ENCODE results near the gene BRD3OS. TPM values are rescaled to one million over a fixed set of nuclear protein-coding genes. Genes with fewer than 3 reads are reported as not detected.

Gene BRD3OS
- total RNA-seq, 1 experiment from 2014 or later, result 13.3 TPM

DNA sequence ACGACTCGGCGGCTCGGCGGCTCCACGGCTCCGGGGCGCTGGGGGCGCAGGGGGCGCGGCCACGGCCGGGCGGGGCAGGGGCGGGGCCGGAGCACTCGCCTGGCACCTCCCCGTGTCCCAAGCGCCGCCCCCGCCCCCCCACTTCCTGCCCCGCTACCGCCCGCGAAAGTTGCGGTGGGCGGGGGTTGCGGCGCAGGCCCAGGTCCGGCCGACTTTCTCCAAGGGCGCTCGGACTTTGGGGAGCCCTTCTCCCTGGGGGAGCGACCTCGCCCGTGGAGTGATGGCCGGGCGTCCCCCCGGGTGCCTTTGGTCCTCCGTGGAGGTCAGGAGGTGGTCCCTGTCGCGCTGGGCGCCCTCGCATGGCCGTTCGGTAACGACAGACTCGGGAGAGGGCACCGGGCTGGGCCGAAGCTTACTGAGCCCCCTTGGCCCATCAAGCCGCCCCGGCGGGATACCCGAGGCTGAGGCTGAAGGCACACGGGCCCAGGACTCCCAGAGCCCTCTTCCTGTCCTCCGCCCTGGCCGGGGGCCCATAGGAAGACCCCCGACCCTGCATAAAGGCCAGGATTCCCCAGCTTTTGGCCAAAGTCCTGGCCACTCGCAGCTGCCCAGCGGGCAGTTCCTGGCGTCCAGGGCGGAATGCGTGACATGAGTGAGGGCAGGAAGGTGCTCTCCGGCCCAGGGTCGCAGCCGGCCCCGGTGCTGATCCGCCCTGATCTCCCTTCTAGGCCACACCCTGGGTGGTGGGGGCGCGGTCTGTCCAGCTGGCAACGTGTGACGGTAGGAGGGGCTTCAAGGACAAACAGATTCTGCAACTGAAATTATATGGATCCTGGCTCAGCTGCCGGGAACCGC lies 32.3 kb upstream of the BRD3OS start:
- Mint-ChIP-seq H3K4me1 (ENCODE audit: insufficient read depth, unreplicated experiment) (no peaks in the 10 kb centered on the region), H3K36me3 (ENCODE audit: insufficient read depth, unreplicated experiment) (no peaks in the 10 kb centered on the region), H3K9me3 (ENCODE audit: unreplicated experiment) (no peaks in the 10 kb centered on the region), H3K27me3 (ENCODE audit: insufficient read depth, unreplicated experiment) (no peaks in the 10 kb centered on the region), H3K4me3 (ENCODE audit: unreplicated experiment) (peak overlapping the region; percentile 85), H3K27ac (ENCODE audit: low read depth, unreplicated experiment) (no peak overlapping the region)
- peak; percentile 28 for TF ChIP-seq CTCF (IDR thresholded peaks at IDR 0.05; ENCODE audit: unreplicated experiment)
- intact Hi-C loops (cut with micrococcal nuclease), result loop anchor here (1.0 kb wide), 2 partner anchors 49 to 119 kb away; no protein-coding TSS in a partner anchor
- ChIA-PET POLR2A (interaction anchor here (0.6 to 2.0 kb wide), 7 partner anchors 27 to 1157 kb away, joined by 3 to 16 read pairs (median 5); no protein-coding TSS in a partner anchor), CTCF (interaction anchor here (0.7 to 3.9 kb wide), 38 partner anchors 12 to 361 kb away, joined by 3 to 136 read pairs (median 4); no protein-coding TSS in a partner anchor)
- DNase-seq (ENCODE audit: unreplicated experiment), result peak; percentile 89
- TSS peak; percentile 33 for BruUV-seq (replicated peaks)

- Mint-ChIP-seq H3K27ac (ENCODE audit: low read depth, unreplicated experiment) (no peak overlapping the region), H3K36me3 (ENCODE audit: insufficient read depth, unreplicated experiment) (no peaks in the 10 kb centered on the region), H3K4me3 (ENCODE audit: unreplicated experiment) (peak overlapping the region; percentile 85), H3K9me3 (ENCODE audit: unreplicated experiment) (no peaks in the 10 kb centered on the region), H3K4me1 (ENCODE audit: insufficient read depth, unreplicated experiment) (no peaks in the 10 kb centered on the region), H3K27me3 (ENCODE audit: insufficient read depth, unreplicated experiment) (no peaks in the 10 kb centered on the region)
- DNase-seq (ENCODE audit: unreplicated experiment), result no peak
- CTCF ChIA-PET, result interaction anchor here (0.7 to 3.9 kb wide), 42 partner anchors 11 to 664 kb away, joined by 3 to 136 read pairs (median 4); partner anchors contain the start of gene BRD3OS
- no peak for TF ChIP-seq CTCF (IDR thresholded peaks at IDR 0.05; ENCODE audit: unreplicated experiment)
- POLR2A ChIA-PET, result interaction anchor here (0.6 to 2.0 kb wide), 8 partner anchors 27 to 1158 kb away, joined by 3 to 16 read pairs (median 5); no protein-coding TSS in a partner anchor
- intact Hi-C loops (cut with micrococcal nuclease), result loop anchor here (1.0 kb wide), 4 partner anchors 49 to 211 kb away; no protein-coding TSS in a partner anchor
- BruUV-seq (replicated peaks), result no TSS peak
These were observed 31.5 kb upstream of the BRD3OS start for GRCh38 chr9:133993635-133994253.

DNA sequence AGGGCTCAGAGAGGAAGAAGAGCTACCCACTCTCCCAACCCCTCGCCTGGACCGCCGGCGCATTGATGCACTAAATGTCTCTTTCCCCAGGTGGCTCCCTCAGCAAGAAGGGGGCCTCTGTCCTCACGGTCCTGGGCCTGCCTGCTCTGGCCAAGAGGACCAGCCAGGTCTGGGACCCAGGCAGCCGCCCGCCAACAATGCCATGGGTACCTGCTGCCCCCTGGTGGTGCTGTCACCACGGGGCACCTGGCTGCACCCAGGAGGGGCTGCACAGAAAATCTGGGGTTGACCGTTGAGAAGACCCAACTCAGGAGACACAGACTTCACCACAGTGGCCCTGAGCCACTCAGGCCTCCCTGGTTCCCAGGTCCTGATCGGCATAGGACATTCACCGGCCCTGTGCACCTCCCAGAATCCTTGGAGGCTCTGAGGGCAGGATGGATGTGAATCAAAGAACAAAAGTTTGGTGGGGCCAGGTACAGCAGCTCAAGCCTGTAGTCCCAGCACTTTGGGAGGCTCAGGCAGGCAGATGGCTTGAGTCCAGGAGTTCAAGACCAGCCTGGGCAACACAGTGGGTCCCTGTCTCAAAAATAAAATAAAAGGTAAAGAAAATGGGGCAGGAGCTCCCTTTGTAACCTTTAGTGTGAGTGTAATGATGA lies 30.8 kb upstream of the BRD3OS start:
- TF ChIP-seq CTCF (IDR thresholded peaks at IDR 0.05; ENCODE audit: unreplicated experiment), result peak; percentile 97
- peak; percentile 76 for DNase-seq (ENCODE audit: unreplicated experiment)
- no peaks in the 10 kb centered on the region for H3K9me3 Mint-ChIP-seq (ENCODE audit: unreplicated experiment)
- ChIA-PET POLR2A (interaction anchor here (0.7 to 2.0 kb wide), 5 partner anchors 26 to 424 kb away, joined by 3 to 16 read pairs (median 5); no protein-coding TSS in a partner anchor), CTCF (interaction anchor here (0.7 to 3.9 kb wide), 48 partner anchors 11 to 1489 kb away, joined by 3 to 136 read pairs (median 4); partner anchors contain the start of gene BRD3OS)
- no peak overlapping the region for H3K27ac Mint-ChIP-seq (ENCODE audit: low read depth, unreplicated experiment)
- no peaks in the 10 kb centered on the region for H3K27me3 Mint-ChIP-seq (ENCODE audit: insufficient read depth, unreplicated experiment)
- H3K36me3 Mint-ChIP-seq (ENCODE audit: insufficient read depth, unreplicated experiment), result no peaks in the 10 kb centered on the region
- intact Hi-C loops (cut with micrococcal nuclease), result loop anchor here (1.0 kb wide), 3 partner anchors 105 to 212 kb away; no protein-coding TSS in a partner anchor
- peak overlapping the region; percentile 29 for H3K4me3 Mint-ChIP-seq (ENCODE audit: unreplicated experiment)
- no peaks in the 10 kb centered on the region for H3K4me1 Mint-ChIP-seq (ENCODE audit: insufficient read depth, unreplicated experiment)
- no TSS peak for BruUV-seq (replicated peaks)

Data from MCF 10A (cell line).